Upper lobe of right lung (tissue), 1 donor: ENCODE data around the gene RBMS2. TPM values are rescaled to one million over a fixed set of nuclear protein-coding genes. Genes with fewer than 3 reads are reported as not detected.

ENCODE experiments used
- ATAC-seq: fragments of 200-7000 bp; cut with Tn5 transposase; one replicate; pipeline ENCODE4 v1.9.1; 2020; ENCODE audit warnings: mild to moderate bottlenecking, moderate library complexity
- DNase-seq: peaks from one replicate; pipeline ENCODE4 v3.0.0-alpha.2; 2020
- H3K27ac ChIP-seq: fragments of 200-600 bp; one replicate; pipeline ENCODE4 v1.8.0; 2022
- H3K27me3 ChIP-seq: fragments of 200-600 bp; one replicate; pipeline ENCODE4 v1.8.0; 2022; ENCODE audit warnings: mild to moderate bottlenecking
- H3K36me3 ChIP-seq: fragments of 200-600 bp; one replicate; pipeline ENCODE4 v1.8.0; 2022
- H3K4me1 ChIP-seq: fragments of 200-600 bp; one replicate; pipeline ENCODE4 v1.8.0; 2022
- H3K4me3 ChIP-seq: fragments of 200-600 bp; one replicate; pipeline ENCODE4 v1.8.0; 2022; ENCODE audit warnings: mild to moderate bottlenecking
- H3K9me3 ChIP-seq: fragments of 200-600 bp; one replicate; pipeline ENCODE4 v1.8.0; 2022
- CTCF ChIP-seq: fragments of 200-600 bp; IDR thresholded peaks from one replicate; pipeline ENCODE4 v1.8.0; 2022; ENCODE audit warnings: antibody characterized with exemption
- intact Hi-C: fragments of 100-400 bp; cut with DNase I; formaldehyde crosslinking; loops from one replicate; pipeline ENCODE4 v1.11.0; 2022
- total RNA-seq: library from RNA; stranded (reverse); fragmentation: NEBNext Ultra II Directional; extraction: Animal tissue kit (Norgen Biotek cat#: 25700); gene quantifications from one replicate; pipeline ENCODE4 v1.2.1, GENCODE V29; 2021
- donor health status: DM: no; HTN: yes; CAD: no; lungs with severe emphysema.

RBMS2 gene
- total RNA-seq, 1 donor from 2014 or later: 142 TPM

- Histone ChIP-seq H3K9me3 (no peaks in the 10 kb centered on the region), H3K27ac (peak overlapping the region; percentile 92), H3K36me3 (peaks cover 52% of the 10 kb centered on the region), H3K4me1 (peaks cover 28% of the 10 kb centered on the region), H3K4me3 (no peak overlapping the region), H3K27me3 (no peaks in the 10 kb centered on the region)
- intact Hi-C loops: no loop called here
- ATAC-seq (no peak), DNase-seq (no peak)
- TF ChIP-seq CTCF: no peak
Observed at GRCh38 chr12:56637621-56638020, 116.0 kb downstream of the RBMS2 start.

GRCh38 chr12:56641219-56641618, 119.6 kb downstream of the RBMS2 start:
- no peak for ATAC-seq
- H3K9me3 ChIP-seq: no peaks in the 10 kb centered on the region
- peaks cover 73% of the 10 kb centered on the region for H3K36me3 ChIP-seq
- H3K27me3 ChIP-seq: no peaks in the 10 kb centered on the region
- no peak overlapping the region for H3K27ac ChIP-seq
- no peak for DNase-seq
- no peak for TF ChIP-seq CTCF
- peaks cover 30% of the 10 kb centered on the region for H3K4me1 ChIP-seq
- no peak overlapping the region for H3K4me3 ChIP-seq
- intact Hi-C loops: no loop called here

- Histone ChIP-seq H3K27me3 (no peaks in the 10 kb centered on the region), H3K4me1 (peaks cover 22% of the 10 kb centered on the region), H3K36me3 (peaks cover 51% of the 10 kb centered on the region), H3K27ac (peak overlapping the region; percentile 97), H3K9me3 (no peaks in the 10 kb centered on the region), H3K4me3 (peak overlapping the region; percentile 100)
- DNase-seq (no peak), ATAC-seq (no peak)
- intact Hi-C loops: no loop called here
- no peak for TF ChIP-seq CTCF
Observed at GRCh38 chr12:56644654-56645053, 123.0 kb downstream of the RBMS2 start.

- intact Hi-C loops: no loop called here
- Histone ChIP-seq H3K27me3 (no peaks in the 10 kb centered on the region), H3K36me3 (peaks cover 45% of the 10 kb centered on the region), H3K4me3 (peak overlapping the region; percentile 100), H3K9me3 (no peaks in the 10 kb centered on the region), H3K4me1 (peaks cover 22% of the 10 kb centered on the region), H3K27ac (peak overlapping the region; percentile 97)
- no peak for TF ChIP-seq CTCF
- ATAC-seq (no peak), DNase-seq (no peak)
Observed at GRCh38 chr12:56645201-56645716, 123.6 kb downstream of the RBMS2 start.

Other genes starting within 250 kb of the RBMS2 start
- gene CS, start 221.5 kb upstream of the RBMS2 start, total RNA-seq: 159 TPM
- gene CNPY2, start 205.8 kb upstream of the RBMS2 start, total RNA-seq: 101 TPM
- gene PAN2, start 187.8 kb upstream of the RBMS2 start, total RNA-seq: 84.4 TPM
- 0.81 TPM for gene IL23A, start 182.9 kb upstream of the RBMS2 start, total RNA-seq
- 199 TPM for gene STAT2, start 161.7 kb upstream of the RBMS2 start, total RNA-seq
- gene APOF, start 159.0 kb upstream of the RBMS2 start, total RNA-seq: not detected
- gene TIMELESS, start 72.4 kb upstream of the RBMS2 start, total RNA-seq: 9.8 TPM
- not detected for gene MIP, start 67.2 kb upstream of the RBMS2 start, total RNA-seq
- 3.2 TPM for gene SPRYD4, start 53.2 kb upstream of the RBMS2 start, total RNA-seq
- gene GLS2, start 33.7 kb upstream of the RBMS2 start, total RNA-seq: 5.5 TPM
- 98.5 TPM for gene BAZ2A, start 108.5 kb downstream of the RBMS2 start, total RNA-seq
- gene ATP5F1B, start 124.2 kb downstream of the RBMS2 start, total RNA-seq: 338 TPM
- 168 TPM for gene PTGES3, start 166.5 kb downstream of the RBMS2 start, total RNA-seq
- 665 TPM for gene NACA, start 203.5 kb downstream of the RBMS2 start, total RNA-seq
- 9.3 TPM for gene PRIM1, start 230.5 kb downstream of the RBMS2 start, total RNA-seq
- gene HSD17B6, start 241.5 kb downstream of the RBMS2 start, total RNA-seq: 67.4 TPM